ENCODE data around the gene KCNK1. TPM values are rescaled to one million over a fixed set of nuclear protein-coding genes. Genes with fewer than 3 reads are reported as not detected.

Gene KCNK1
- total and polyA plus RNA-seq, 2 of the 8 experiments (the other 6 are each of a cell fraction or from before 2014, with no cell fraction given): 11.9 to 16.5 TPM

- TF ChIP-seq ATF2 (IDR thresholded peaks at IDR 0.05; ENCODE audit: low read length) (no peak), ZNF274 (IDR thresholded peaks at IDR 0.05; ENCODE audit: borderline replicate concordance, extremely low read depth, low read length) (no peak), NANOG (IDR thresholded peaks at IDR 0.05; ENCODE audit: insufficient read depth, low read depth, low read length, poor library complexity, severe bottlenecking) (no peak)
These were observed 38.5 kb upstream of the KCNK1 start (continued) for GRCh38 chr1:233575450-233575849.

All from H1 (cell line).